Fibroblast of lung (primary cell): Measurements from ENCODE around the gene TAS1R2. TPM values are rescaled to one million over a fixed set of nuclear protein-coding genes. Genes with fewer than 3 reads are reported as not detected.

ENCODE experiments used
- DNase-seq, 2 donors: peaks; one replicate each; pipeline versions ENCODE4 v3.0.0 to v3.0.0-alpha.2; 2010; ENCODE audit warnings: low read depth in 2 of 2
- H2AFZ ChIP-seq: 2 replicates; pipeline ENCODE4 v1.5.1; 2012; ENCODE audit warnings: low read length, control low read depth, inconsistent platforms
- H3K27ac ChIP-seq: 2 replicates; pipeline ENCODE4 v1.5.1; 2011; ENCODE audit warnings: low read length, control low read depth; ENCODE audit not compliant: insufficient read depth
- H3K27me3 ChIP-seq: 2 replicates; pipeline ENCODE4 v1.5.1; 2011; ENCODE audit warnings: mild to moderate bottlenecking, low read length; ENCODE audit not compliant: control insufficient read depth, insufficient read depth
- H3K36me3 ChIP-seq: 2 replicates; pipeline ENCODE4 v1.5.1; 2011; ENCODE audit warnings: low read length; ENCODE audit not compliant: control insufficient read depth, insufficient read depth
- H3K4me1 ChIP-seq: 2 replicates; pipeline ENCODE4 v1.5.1; 2011; ENCODE audit warnings: low read length; ENCODE audit not compliant: control insufficient read depth, insufficient read depth; ENCODE audit errors: extremely low read depth
- H3K4me2 ChIP-seq: 2 replicates; pipeline ENCODE4 v1.5.1; 2011; ENCODE audit warnings: low read length, control low read depth; ENCODE audit not compliant: insufficient read depth; ENCODE audit errors: extremely low read depth
- H3K4me3 ChIP-seq, 4 experiments: fragments of 200-600 bp in 1 of 4; sonication (generic) in 1 of 4; replicated peaks in 1 of 4; 2 replicates each; pipeline ENCODE4 v1.5.1; 2011 to 2016; ENCODE audit warnings: low read length in 4 of 4, low read depth in 3 of 4, mild to moderate bottlenecking in 3 of 4, control low read depth in 2 of 4, inconsistent platforms in 1 of 4, mixed read lengths in 1 of 4; ENCODE audit not compliant: insufficient read depth in 1 of 4; ENCODE audit errors: control extremely low read depth in 1 of 4
- H3K79me2 ChIP-seq: 2 replicates; pipeline ENCODE4 v1.5.1; 2012; ENCODE audit warnings: mild to moderate bottlenecking, low read length, inconsistent platforms; ENCODE audit not compliant: control insufficient read depth, insufficient read depth
- H3K9ac ChIP-seq: 2 replicates; pipeline ENCODE4 v1.5.1; 2011; ENCODE audit warnings: mild to moderate bottlenecking, low read length, control low read depth; ENCODE audit not compliant: insufficient read depth
- H3K9me3 ChIP-seq: 2 replicates; pipeline ENCODE4 v1.5.1; 2012; ENCODE audit warnings: low read depth, low read length; ENCODE audit not compliant: control insufficient read depth, insufficient read depth
- H4K20me1 ChIP-seq: 2 replicates; pipeline ENCODE4 v1.5.1; 2011; ENCODE audit warnings: low read length; ENCODE audit not compliant: control insufficient read depth, insufficient read depth; ENCODE audit errors: extremely low read depth
- EZH2 ChIP-seq: IDR thresholded peaks from 2 replicates; pipeline ENCODE4 v1.5.1; 2012; ENCODE audit warnings: low read length, control low read depth, mild to moderate bottlenecking; ENCODE audit errors: missing control alignments
- polyA plus RNA-seq, 2 donors: library from polyadenylated mRNA; depleted of rRNA in 1 of 2; stranded (reverse) in 1 of 2; unstranded in 1 of 2; fragments of >200 nt; gene quantifications; 2 replicates each; pipeline ENCODE4 v1.2.1, GENCODE V29; 2011 to 2012; ENCODE audit warnings: missing spikeins in 1 of 2
- total RNA-seq: library from RNA; depleted of rRNA; stranded (reverse); fragments of >200 nt; gene quantifications from 2 replicates; pipeline ENCODE4 v1.2.1, GENCODE V29; 2014
- TF ChIP-seq, protein P1 (sequence below), 2 donors: IDR thresholded peaks in 1 of 2; conservative IDR thresholded peaks in 1 of 2; 1 replicate in 1 of 2; 2 replicates in 1 of 2; pipeline ENCODE4 v1.5.1; 2011 to 2012; ENCODE audit warnings: low read length in 2 of 2, control low read depth in 1 of 2, inconsistent platforms in 1 of 2, low read depth in 1 of 2, mild to moderate bottlenecking in 1 of 2

The TAS1R2 gene
- total and polyA plus RNA-seq, 2 donors (not counting 1 experiment from before 2014, with no cell fraction given): not detected

DNA sequence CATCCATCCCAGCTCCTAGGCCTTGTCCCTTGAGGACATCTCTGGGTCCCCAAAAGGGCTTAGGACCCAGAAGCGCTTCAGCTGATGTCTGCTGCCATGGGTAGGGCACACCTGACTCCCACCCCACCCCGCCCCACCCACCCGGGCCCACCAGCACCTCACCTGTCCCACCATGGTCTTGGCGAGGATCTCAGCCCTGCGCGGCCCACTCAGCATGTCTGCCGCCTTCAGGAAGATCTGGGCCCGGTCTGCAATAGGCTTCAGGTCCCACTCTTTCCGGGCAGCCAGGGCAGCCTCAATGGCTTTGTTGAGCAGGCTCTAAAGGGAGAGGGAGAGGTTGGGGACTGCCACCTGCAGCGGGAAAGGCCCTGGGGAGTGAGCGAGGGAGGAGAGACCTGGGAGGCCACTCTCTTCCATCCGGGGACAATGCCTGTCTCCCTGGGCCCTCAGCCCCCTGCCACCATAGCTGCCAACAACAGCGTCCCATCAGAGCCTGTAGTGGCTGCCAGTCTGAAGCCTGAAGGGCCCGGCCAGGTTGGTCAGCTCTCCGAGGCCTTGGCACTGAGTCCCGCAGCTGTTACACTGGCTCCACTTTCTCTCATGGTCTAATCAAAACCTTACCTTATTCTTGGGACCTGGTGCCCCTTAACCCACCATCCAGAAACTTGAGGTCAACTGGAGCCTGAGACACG lies 26.0 kb upstream of the TAS1R2 start:
- Histone ChIP-seq H3K79me2 (no peaks in the 10 kb centered on the region), H3K9me3 (no peaks in the 10 kb centered on the region), H3K4me2 (no peak overlapping the region), H2AFZ (no peak overlapping the region), H3K4me3 (no peak overlapping the region), H3K9ac (no peak overlapping the region), H3K4me1 (no peaks in the 10 kb centered on the region), H3K27me3 (no peaks in the 10 kb centered on the region), H3K27ac (no peak overlapping the region), H3K36me3 (no peaks in the 10 kb centered on the region), H4K20me1 (peaks cover 2% of the 10 kb centered on the region)
- DNase-seq: no peak
- no peak for TF ChIP-seq EZH2
- TF ChIP-seq, protein P1, sequence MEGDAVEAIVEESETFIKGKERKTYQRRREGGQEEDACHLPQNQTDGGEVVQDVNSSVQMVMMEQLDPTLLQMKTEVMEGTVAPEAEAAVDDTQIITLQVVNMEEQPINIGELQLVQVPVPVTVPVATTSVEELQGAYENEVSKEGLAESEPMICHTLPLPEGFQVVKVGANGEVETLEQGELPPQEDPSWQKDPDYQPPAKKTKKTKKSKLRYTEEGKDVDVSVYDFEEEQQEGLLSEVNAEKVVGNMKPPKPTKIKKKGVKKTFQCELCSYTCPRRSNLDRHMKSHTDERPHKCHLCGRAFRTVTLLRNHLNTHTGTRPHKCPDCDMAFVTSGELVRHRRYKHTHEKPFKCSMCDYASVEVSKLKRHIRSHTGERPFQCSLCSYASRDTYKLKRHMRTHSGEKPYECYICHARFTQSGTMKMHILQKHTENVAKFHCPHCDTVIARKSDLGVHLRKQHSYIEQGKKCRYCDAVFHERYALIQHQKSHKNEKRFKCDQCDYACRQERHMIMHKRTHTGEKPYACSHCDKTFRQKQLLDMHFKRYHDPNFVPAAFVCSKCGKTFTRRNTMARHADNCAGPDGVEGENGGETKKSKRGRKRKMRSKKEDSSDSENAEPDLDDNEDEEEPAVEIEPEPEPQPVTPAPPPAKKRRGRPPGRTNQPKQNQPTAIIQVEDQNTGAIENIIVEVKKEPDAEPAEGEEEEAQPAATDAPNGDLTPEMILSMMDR (conservative IDR thresholded peaks at IDR 0.05 in 1 of 2, IDR thresholded peaks at IDR 0.05 in 1 of 2; ENCODE audit: low read depth in 1 of 2, low read length in 2 of 2): no peak

DNA sequence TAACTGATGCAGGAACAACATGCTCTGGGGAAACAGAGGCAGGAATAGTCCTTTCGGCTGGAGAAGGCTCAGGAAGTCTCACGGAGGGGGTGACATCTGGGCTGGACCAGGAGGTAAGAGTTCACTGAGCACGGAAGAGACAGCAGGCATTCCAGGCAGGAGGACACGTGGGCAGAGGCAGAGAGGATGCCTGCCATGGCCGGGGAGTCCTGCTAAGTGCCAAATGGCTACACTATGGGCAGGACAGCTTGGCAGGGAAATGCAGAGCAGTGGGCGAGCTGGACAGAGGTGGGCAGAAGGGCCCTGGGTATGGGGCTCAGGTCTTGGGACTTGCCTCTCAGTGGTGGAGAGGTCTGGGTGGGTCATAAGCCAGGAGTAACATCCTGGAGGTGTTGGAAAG lies 25.3 kb upstream of the TAS1R2 start:
- Histone ChIP-seq H3K4me1 (no peaks in the 10 kb centered on the region), H2AFZ (no peak overlapping the region), H3K27ac (no peak overlapping the region), H3K9me3 (no peaks in the 10 kb centered on the region), H3K4me3 (no peak overlapping the region), H3K79me2 (no peaks in the 10 kb centered on the region), H3K4me2 (no peak overlapping the region), H4K20me1 (peaks cover 2% of the 10 kb centered on the region), H3K9ac (no peak overlapping the region), H3K27me3 (no peaks in the 10 kb centered on the region), H3K36me3 (no peaks in the 10 kb centered on the region)
- no peak for DNase-seq
- TF ChIP-seq, protein P1 (conservative IDR thresholded peaks at IDR 0.05 in 1 of 2, IDR thresholded peaks at IDR 0.05 in 1 of 2; ENCODE audit: low read depth in 1 of 2, low read length in 2 of 2): no peak
- no peak for TF ChIP-seq EZH2

DNA sequence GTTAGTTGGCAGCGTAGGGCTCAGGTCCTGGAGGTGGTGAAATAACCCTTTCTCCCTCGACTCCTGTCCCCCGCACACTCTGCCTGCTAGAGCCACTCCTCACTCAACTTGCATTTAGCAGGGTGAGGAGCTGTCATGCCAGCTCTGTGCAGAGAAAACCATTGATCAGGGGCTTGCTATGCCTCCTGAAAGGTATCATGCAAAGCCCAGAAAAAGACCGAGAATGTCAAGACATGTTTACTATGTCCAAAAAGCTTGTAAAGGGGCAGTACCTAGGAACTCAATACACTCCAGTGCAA lies 24.9 kb upstream of the TAS1R2 start:
- no peaks in the 10 kb centered on the region for H3K9me3 ChIP-seq
- TF ChIP-seq, protein P1 (conservative IDR thresholded peaks at IDR 0.05 in 1 of 2, IDR thresholded peaks at IDR 0.05 in 1 of 2; ENCODE audit: low read depth in 1 of 2, low read length in 2 of 2): no peak
- no peaks in the 10 kb centered on the region for H3K36me3 ChIP-seq
- no peak overlapping the region for H2AFZ ChIP-seq
- H3K27me3 ChIP-seq: no peaks in the 10 kb centered on the region
- H3K4me2 ChIP-seq: no peak overlapping the region
- H3K4me3 ChIP-seq: no peak overlapping the region
- DNase-seq: no peak
- H3K9ac ChIP-seq: no peak overlapping the region
- peaks cover 2% of the 10 kb centered on the region for H4K20me1 ChIP-seq
- no peaks in the 10 kb centered on the region for H3K4me1 ChIP-seq
- H3K27ac ChIP-seq: no peak overlapping the region
- H3K79me2 ChIP-seq: no peaks in the 10 kb centered on the region
